GM19193 (cell line): Measurements from ENCODE around the gene PER1.

Source experiments
- POLR2A ChIP-seq: IDR thresholded peaks from 4 replicates; pipeline ENCODE4 v1.6.1; 2011; ENCODE audit not compliant: insufficient read depth, insufficient read length; ENCODE audit errors: extremely low read depth

PER1 gene

GRCh38 chr17:8141741-8142140, 10.5 kb downstream of the PER1 start:
- TF ChIP-seq POLR2A: no peak

- TF ChIP-seq POLR2A: no peak
Observed at GRCh38 chr17:8141045-8141444, 11.2 kb downstream of the PER1 start.

GRCh38 chr17:8140065-8141029, 11.9 kb downstream of the PER1 start:
- TF ChIP-seq POLR2A: no peak

- TF ChIP-seq POLR2A: peak; percentile 54
Observed at GRCh38 chr17:8138672-8139371, 13.4 kb downstream of the PER1 start.

- no peak for TF ChIP-seq POLR2A
Observed at GRCh38 chr17:8138374-8138671, 13.9 kb downstream of the PER1 start.

- TF ChIP-seq POLR2A: no peak
Observed at GRCh38 chr17:8137645-8138373, 14.4 kb downstream of the PER1 start.

- TF ChIP-seq POLR2A: no peak
Observed at GRCh38 chr17:8133941-8134340, 18.3 kb downstream of the PER1 start.

- no peak for TF ChIP-seq POLR2A
Observed at GRCh38 chr17:8133399-8133798, 18.8 kb downstream of the PER1 start.

GRCh38 chr17:8131844-8132441, 20.3 kb downstream of the PER1 start:
- no peak for TF ChIP-seq POLR2A

- TF ChIP-seq POLR2A: no peak
Observed at GRCh38 chr17:8128125-8128784, 23.9 kb downstream of the PER1 start.

- peak; percentile 37 for TF ChIP-seq POLR2A
Observed at GRCh38 chr17:8126491-8127066, 25.6 kb downstream of the PER1 start.

- no peak for TF ChIP-seq POLR2A
Observed at GRCh38 chr17:8125947-8126490, 26.2 kb downstream of the PER1 start.

- peak; percentile 35 for TF ChIP-seq POLR2A
Observed at GRCh38 chr17:8125154-8125946, 26.9 kb downstream of the PER1 start.
